ENCODE measurements around the gene FGF22.
"Not testable (repeated sequence)": the region's sequence is repeated elsewhere in the genome, so short reads cannot be mapped to it uniquely, and the experiment has no call there.

DNA sequence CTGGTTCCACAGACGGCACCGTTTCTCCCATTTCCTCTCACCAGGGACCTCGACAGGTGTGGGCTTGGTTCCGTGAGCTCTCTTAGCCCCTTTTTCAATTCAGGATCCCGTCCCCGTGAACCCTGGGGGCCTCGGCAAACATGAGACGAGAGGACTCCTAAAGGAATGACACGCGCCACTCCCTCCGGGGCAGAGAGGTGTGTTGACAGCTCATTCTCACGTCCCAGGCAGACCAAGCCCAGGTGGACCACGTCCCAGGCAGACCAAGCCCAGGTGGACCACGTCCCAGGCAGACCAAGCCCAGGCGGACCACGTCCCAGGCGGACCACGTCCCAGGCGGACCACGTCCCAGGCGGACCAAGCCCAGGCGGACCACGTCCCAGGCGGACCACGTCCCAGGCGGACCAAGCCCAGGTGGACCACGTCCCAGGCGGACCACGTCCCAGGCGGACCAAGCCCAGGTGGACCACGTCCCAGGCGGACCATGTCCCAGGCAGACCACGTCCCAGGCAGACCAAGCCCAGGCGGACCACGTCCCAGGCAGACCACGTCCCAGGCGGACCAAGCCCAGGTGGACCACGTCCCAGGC, 27.4 kb downstream of the FGF22 start:
- TF ChIP-seq, protein P1, sequence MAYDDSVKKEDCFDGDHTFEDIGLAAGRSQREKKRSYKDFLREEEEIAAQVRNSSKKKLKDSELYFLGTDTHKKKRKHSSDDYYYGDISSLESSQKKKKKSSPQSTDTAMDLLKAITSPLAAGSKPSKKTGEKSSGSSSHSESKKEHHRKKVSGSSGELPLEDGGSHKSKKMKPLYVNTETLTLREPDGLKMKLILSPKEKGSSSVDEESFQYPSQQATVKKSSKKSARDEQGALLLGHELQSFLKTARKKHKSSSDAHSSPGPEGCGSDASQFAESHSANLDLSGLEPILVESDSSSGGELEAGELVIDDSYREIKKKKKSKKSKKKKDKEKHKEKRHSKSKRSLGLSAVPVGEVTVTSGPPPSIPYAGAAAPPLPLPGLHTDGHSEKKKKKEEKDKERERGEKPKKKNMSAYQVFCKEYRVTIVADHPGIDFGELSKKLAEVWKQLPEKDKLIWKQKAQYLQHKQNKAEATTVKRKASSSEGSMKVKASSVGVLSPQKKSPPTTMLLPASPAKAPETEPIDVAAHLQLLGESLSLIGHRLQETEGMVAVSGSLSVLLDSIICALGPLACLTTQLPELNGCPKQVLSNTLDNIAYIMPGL (CRISPR knock-in tag; IDR thresholded peaks at IDR 0.05; ENCODE audit: borderline replicate concordance in 1 of 2, low read depth in 1 of 2), result not testable (repeated sequence)
- TF ChIP-seq, protein P2, sequence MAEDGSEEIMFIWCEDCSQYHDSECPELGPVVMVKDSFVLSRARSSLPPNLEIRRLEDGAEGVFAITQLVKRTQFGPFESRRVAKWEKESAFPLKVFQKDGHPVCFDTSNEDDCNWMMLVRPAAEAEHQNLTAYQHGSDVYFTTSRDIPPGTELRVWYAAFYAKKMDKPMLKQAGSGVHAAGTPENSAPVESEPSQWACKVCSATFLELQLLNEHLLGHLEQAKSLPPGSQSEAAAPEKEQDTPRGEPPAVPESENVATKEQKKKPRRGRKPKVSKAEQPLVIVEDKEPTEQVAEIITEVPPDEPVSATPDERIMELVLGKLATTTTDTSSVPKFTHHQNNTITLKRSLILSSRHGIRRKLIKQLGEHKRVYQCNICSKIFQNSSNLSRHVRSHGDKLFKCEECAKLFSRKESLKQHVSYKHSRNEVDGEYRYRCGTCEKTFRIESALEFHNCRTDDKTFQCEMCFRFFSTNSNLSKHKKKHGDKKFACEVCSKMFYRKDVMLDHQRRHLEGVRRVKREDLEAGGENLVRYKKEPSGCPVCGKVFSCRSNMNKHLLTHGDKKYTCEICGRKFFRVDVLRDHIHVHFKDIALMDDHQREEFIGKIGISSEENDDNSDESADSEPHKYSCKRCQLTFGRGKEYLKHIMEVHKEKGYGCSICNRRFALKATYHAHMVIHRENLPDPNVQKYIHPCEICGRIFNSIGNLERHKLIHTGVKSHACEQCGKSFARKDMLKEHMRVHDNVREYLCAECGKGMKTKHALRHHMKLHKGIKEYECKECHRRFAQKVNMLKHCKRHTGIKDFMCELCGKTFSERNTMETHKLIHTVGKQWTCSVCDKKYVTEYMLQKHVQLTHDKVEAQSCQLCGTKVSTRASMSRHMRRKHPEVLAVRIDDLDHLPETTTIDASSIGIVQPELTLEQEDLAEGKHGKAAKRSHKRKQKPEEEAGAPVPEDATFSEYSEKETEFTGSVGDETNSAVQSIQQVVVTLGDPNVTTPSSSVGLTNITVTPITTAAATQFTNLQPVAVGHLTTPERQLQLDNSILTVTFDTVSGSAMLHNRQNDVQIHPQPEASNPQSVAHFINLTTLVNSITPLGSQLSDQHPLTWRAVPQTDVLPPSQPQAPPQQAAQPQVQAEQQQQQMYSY (CRISPR knock-in tag; IDR thresholded peaks at IDR 0.05), result not testable (repeated sequence)
- not testable (repeated sequence) for TF ChIP-seq ZNF530 (CRISPR knock-in tag; IDR thresholded peaks at IDR 0.05; ENCODE audit: low read depth); NFRKB (IDR thresholded peaks at IDR 0.05); GTF2F1 (IDR thresholded peaks at IDR 0.05; ENCODE audit: low read length); KAT8 (CRISPR knock-in tag; IDR thresholded peaks at IDR 0.05); POLR2A (IDR thresholded peaks at IDR 0.05; ENCODE audit: insufficient read depth in 1 of 2, low read depth in 2 of 2, low read length in 2 of 2); PHF8 (CRISPR knock-in tag; IDR thresholded peaks at IDR 0.05)
- TF ChIP-seq, protein P3, sequence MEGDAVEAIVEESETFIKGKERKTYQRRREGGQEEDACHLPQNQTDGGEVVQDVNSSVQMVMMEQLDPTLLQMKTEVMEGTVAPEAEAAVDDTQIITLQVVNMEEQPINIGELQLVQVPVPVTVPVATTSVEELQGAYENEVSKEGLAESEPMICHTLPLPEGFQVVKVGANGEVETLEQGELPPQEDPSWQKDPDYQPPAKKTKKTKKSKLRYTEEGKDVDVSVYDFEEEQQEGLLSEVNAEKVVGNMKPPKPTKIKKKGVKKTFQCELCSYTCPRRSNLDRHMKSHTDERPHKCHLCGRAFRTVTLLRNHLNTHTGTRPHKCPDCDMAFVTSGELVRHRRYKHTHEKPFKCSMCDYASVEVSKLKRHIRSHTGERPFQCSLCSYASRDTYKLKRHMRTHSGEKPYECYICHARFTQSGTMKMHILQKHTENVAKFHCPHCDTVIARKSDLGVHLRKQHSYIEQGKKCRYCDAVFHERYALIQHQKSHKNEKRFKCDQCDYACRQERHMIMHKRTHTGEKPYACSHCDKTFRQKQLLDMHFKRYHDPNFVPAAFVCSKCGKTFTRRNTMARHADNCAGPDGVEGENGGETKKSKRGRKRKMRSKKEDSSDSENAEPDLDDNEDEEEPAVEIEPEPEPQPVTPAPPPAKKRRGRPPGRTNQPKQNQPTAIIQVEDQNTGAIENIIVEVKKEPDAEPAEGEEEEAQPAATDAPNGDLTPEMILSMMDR (CRISPR knock-in tag; IDR thresholded peaks at IDR 0.05), result not testable (repeated sequence)
